ENCODE measurements around the gene MPST. TPM values are rescaled to one million over a fixed set of nuclear protein-coding genes. Genes with fewer than 3 reads are reported as not detected.

MPST gene
- total and polyA plus RNA-seq, 8 donors, result 46.4 to 161 (median 51.6) TPM

GRCh38 chr22:37065180-37065579, 45.6 kb downstream of the MPST start:
- Histone ChIP-seq H3K27me3 (peaks cover 0 to 10% (median 3%) of the 10 kb centered on the region in 4 donors), H3K9me3 (no peaks in the 10 kb centered on the region), H3K36me3 (no peaks in the 10 kb centered on the region), H3K4me1 (no peaks in the 10 kb centered on the region), H3K27ac (no peak overlapping the region), H3K4me3 (no peak overlapping the region)
- intact Hi-C loops (cut with DNase I), result no loop called here
- WGBS, 2 donors, result 43 to 48% methylated on average over 3 of the region's 3 CpGs
- ATAC-seq, result no peak
- TF ChIP-seq, protein P1, sequence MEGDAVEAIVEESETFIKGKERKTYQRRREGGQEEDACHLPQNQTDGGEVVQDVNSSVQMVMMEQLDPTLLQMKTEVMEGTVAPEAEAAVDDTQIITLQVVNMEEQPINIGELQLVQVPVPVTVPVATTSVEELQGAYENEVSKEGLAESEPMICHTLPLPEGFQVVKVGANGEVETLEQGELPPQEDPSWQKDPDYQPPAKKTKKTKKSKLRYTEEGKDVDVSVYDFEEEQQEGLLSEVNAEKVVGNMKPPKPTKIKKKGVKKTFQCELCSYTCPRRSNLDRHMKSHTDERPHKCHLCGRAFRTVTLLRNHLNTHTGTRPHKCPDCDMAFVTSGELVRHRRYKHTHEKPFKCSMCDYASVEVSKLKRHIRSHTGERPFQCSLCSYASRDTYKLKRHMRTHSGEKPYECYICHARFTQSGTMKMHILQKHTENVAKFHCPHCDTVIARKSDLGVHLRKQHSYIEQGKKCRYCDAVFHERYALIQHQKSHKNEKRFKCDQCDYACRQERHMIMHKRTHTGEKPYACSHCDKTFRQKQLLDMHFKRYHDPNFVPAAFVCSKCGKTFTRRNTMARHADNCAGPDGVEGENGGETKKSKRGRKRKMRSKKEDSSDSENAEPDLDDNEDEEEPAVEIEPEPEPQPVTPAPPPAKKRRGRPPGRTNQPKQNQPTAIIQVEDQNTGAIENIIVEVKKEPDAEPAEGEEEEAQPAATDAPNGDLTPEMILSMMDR (IDR thresholded peaks at IDR 0.05), result no peak
- peak in 1 of 6 donors; percentile 43 for DNase-seq
- FAIRE-seq, result no peak

DNA sequence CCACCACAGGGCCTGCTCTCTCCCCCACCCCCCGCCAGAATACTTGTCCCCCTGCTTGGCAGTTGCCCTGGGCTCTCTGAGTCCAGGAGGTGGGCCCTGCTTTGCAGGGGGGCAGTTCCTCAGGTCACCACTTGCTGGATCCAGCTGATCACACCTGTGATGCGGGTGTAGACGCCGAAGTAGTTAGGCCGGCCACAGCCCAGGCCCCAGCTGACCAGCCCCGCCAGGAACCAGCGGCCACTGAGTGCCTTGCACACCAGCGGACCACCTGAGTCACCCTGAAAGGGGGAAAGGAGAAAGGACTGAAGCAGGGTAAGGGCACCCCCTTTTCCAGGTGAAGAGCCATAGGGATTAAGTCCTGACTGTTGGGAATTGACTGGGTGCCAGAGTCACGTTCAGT, 46.4 kb downstream of the MPST start:
- peaks cover 0 to 10% (median 4%) of the 10 kb centered on the region in 4 donors for H3K27me3 ChIP-seq
- TF ChIP-seq, protein P1 (IDR thresholded peaks at IDR 0.05), result no peak
- intact Hi-C loops (cut with DNase I), result no loop called here
- WGBS, 2 donors, result 81 to 87% methylated on average over 9 of the region's 9 CpGs
- H3K36me3 ChIP-seq, result no peaks in the 10 kb centered on the region
- H3K4me3 ChIP-seq, result no peak overlapping the region
- DNase-seq, result no peak
- no peak for FAIRE-seq
- ATAC-seq, result no peak
- no peaks in the 10 kb centered on the region for H3K4me1 ChIP-seq
- H3K9me3 ChIP-seq, result no peaks in the 10 kb centered on the region
- no peak overlapping the region for H3K27ac ChIP-seq

- no peak overlapping the region for H3K27ac ChIP-seq
- H3K4me3 ChIP-seq, result no peak overlapping the region
- no peak for ATAC-seq
- no peaks in the 10 kb centered on the region for H3K36me3 ChIP-seq
- intact Hi-C loops (cut with DNase I), result no loop called here
- WGBS, 2 donors, result 79 to 80% methylated on average over 10 of the region's 10 CpGs
- H3K4me1 ChIP-seq, result no peaks in the 10 kb centered on the region
- peaks cover 0 to 10% (median 4%) of the 10 kb centered on the region in 4 donors for H3K27me3 ChIP-seq
- TF ChIP-seq, protein P1 (IDR thresholded peaks at IDR 0.05), result no peak
- H3K9me3 ChIP-seq, result no peaks in the 10 kb centered on the region
- no peak for FAIRE-seq
- DNase-seq, result no peak
These were observed 47.9 kb downstream of the MPST start for GRCh38 chr22:37067428-37067827.

DNA sequence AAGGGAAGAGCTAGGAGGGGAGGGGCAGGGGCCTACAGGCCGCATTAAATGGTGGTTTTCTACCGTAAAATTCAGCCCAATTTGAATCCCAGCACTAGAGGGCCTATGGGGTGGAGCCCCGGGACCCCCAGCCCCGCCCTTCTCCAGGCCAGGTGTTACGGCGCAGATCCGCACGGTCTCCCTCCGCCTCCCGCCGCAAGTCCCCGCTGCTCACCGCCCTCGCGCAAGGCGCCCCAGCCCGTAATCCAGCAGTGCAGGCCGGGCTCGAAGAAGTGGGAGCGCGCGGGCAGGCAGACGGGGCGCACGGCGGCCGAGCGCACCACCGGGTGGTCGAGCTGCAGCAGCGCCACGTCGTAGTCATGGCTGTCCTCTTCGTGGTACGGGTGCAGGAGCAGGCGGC, 49.3 kb downstream of the MPST start:
- TF ChIP-seq, protein P1 (IDR thresholded peaks at IDR 0.05), result no peak
- ATAC-seq (no peak), FAIRE-seq (no peak), DNase-seq (no peak)
- Histone ChIP-seq H3K27ac (no peak overlapping the region), H3K9me3 (no peaks in the 10 kb centered on the region), H3K4me3 (no peak overlapping the region), H3K27me3 (peaks cover 0 to 10% (median 4%) of the 10 kb centered on the region in 4 donors), H3K36me3 (no peaks in the 10 kb centered on the region), H3K4me1 (no peaks in the 10 kb centered on the region)
- 9 to 10% methylated on average over 30 to 36 of the region's 36 CpGs for WGBS, 2 donors
- intact Hi-C loops (cut with DNase I), result no loop called here

GRCh38 chr22:37069319-37069718, 49.8 kb downstream of the MPST start:
- FAIRE-seq, result no peak

More at GRCh38 chr22:37069319-37069718, 49.8 kb downstream of the MPST start:
- Histone ChIP-seq H3K4me3 (no peak overlapping the region), H3K4me1 (no peaks in the 10 kb centered on the region), H3K27ac (no peak overlapping the region), H3K27me3 (peaks cover 0 to 10% (median 4%) of the 10 kb centered on the region in 4 donors), H3K36me3 (no peaks in the 10 kb centered on the region), H3K9me3 (no peaks in the 10 kb centered on the region)
- DNase-seq (no peak), ATAC-seq (no peak)
- 23 to 40% methylated on average over 9 to 11 of the region's 11 CpGs for WGBS, 2 donors
- TF ChIP-seq, protein P1 (IDR thresholded peaks at IDR 0.05), result no peak
- intact Hi-C loops (cut with DNase I), result no loop called here

Data from pancreas (tissue), 10 donors.